SU-DHL-6 (cell line): ENCODE results near the gene CLEC18A.
"Not testable (repeated sequence)": the region's sequence is repeated elsewhere in the genome, so short reads cannot be mapped to it uniquely, and the experiment has no call there.

Experiments used
- CTCF ChIP-seq: fragments of 200-600 bp; sonication (generic); IDR thresholded peaks from one replicate; pipeline ENCODE4 v1.5.1; 2017; ENCODE audit warnings: antibody characterized with exemption, mild to moderate bottlenecking, low read length, moderate library complexity; ENCODE audit not compliant: insufficient read depth, poor library complexity, severe bottlenecking
- EZH2phosphoT487 ChIP-seq: fragments of 200-600 bp; sonication (generic), shearing (Covaris generic); conservative IDR thresholded peaks from 2 replicates; pipeline ENCODE4 v1.6.1; 2018; ENCODE audit warnings: mild to moderate bottlenecking, antibody characterized with exemption, low read length, moderate library complexity, mixed read lengths

- TF ChIP-seq CTCF, EZH2phosphoT487: not testable (repeated sequence)
Observed at GRCh38 chr16:69964960-69965660, 14.0 kb downstream of the CLEC18A start.
